Daoy (cell line): ENCODE results near the gene NPVF. TPM values are rescaled to one million over a fixed set of nuclear protein-coding genes. Genes with fewer than 3 reads are reported as not detected.

Experiments
- total RNA-seq: library from RNA; depleted of rRNA; stranded (reverse); fragments of >200 nt; shearing (Covaris generic); gene quantifications from 2 replicates; pipeline ENCODE4 v1.2.3, GENCODE V29; 2014; rRNA removed

The NPVF gene
- total RNA-seq, 1 experiment from 2014 or later = not detected

Other genes with a start within 250 kb of the NPVF start
- gene OSBPL3, start 248.3 kb downstream of the NPVF start, total RNA-seq = 15.5 and 18.3 TPM in 2 replicates
- 176 and 218 TPM in 2 replicates for gene CYCS, start 103.2 kb downstream of the NPVF start, total RNA-seq